HuH-7.5 (cell line): ENCODE data around the gene RANGRF.
A peak's percentile ranks its signal among the peaks of the same experiment; 100 is the strongest.
"Not testable (repeated sequence)": the region's sequence is repeated elsewhere in the genome, so short reads cannot be mapped to it uniquely, and the experiment has no call there.

Experiments used
- DNase-seq: peaks from one replicate; pipeline ENCODE4 v3.0.0; 2011; ENCODE audit warnings: low spot score

Gene RANGRF

GRCh38 chr17:8288336-8289102 is at the start of gene RANGRF:
RANGRF (plus strand) TSS chr17:8288670; CDS start chr17:8288789, 119 bp downstream.
- DNase-seq = peak; percentile 94

- DNase-seq = no peak
Measured at GRCh38 chr17:8243827-8244226, 44.6 kb upstream of the RANGRF start.

- no peak for DNase-seq
Measured at GRCh38 chr17:8244768-8245167, 43.7 kb upstream of the RANGRF start.

- DNase-seq = peak; percentile 78
Measured at GRCh38 chr17:8248751-8249607, 39.5 kb upstream of the RANGRF start, which contains the start of gene PFAS. PFAS (plus strand) TSS chr17:8249289; CDS start chr17:8253938, 4,649 bp downstream.

GRCh38 chr17:8249621-8250500 is 38.6 kb upstream of the RANGRF start:
- DNase-seq = no peak

- not testable (repeated sequence) for DNase-seq
Measured at GRCh38 chr17:8251411-8251810, 37.1 kb upstream of the RANGRF start.

- DNase-seq = no peak
Measured at GRCh38 chr17:8253801-8254200, 34.7 kb upstream of the RANGRF start.

- no peak for DNase-seq
Measured at GRCh38 chr17:8254881-8255280, 33.6 kb upstream of the RANGRF start.

- DNase-seq = no peak
Measured at GRCh38 chr17:8255499-8255898, 33.0 kb upstream of the RANGRF start.

GRCh38 chr17:8256291-8256690 is 32.2 kb upstream of the RANGRF start:
- DNase-seq = no peak

GRCh38 chr17:8256691-8257090 is 31.8 kb upstream of the RANGRF start:
- no peak for DNase-seq

GRCh38 chr17:8257801-8258200 is 30.7 kb upstream of the RANGRF start:
- DNase-seq = no peak

- DNase-seq = no peak
Measured at GRCh38 chr17:8264320-8264719, 24.1 kb upstream of the RANGRF start.

- no peak for DNase-seq
Measured at GRCh38 chr17:8264836-8265542, 23.5 kb upstream of the RANGRF start.

- no peak for DNase-seq
Measured at GRCh38 chr17:8266648-8267479, 21.6 kb upstream of the RANGRF start.

GRCh38 chr17:8267480-8268147 is 20.9 kb upstream of the RANGRF start:
- DNase-seq = no peak

- DNase-seq = no peak
Measured at GRCh38 chr17:8268550-8269298, 19.7 kb upstream of the RANGRF start.

- DNase-seq = no peak
Measured at GRCh38 chr17:8272421-8272820, 16.0 kb upstream of the RANGRF start.

GRCh38 chr17:8273884-8274444 is 14.5 kb upstream of the RANGRF start:
- no peak for DNase-seq
